RWPE2 (cell line): ENCODE data around the gene UBE2G2.

ENCODE experiments used
- ATAC-seq: fragments of 200-7000 bp; cut with Tn5 transposase; 3 replicates; pipeline ENCODE4 v1.9.1; 2021; ENCODE audit warnings: low read depth
- DNase-seq: peaks from one replicate; pipeline ENCODE4 v3.0.0-alpha.2; 2020; ENCODE audit warnings: low spot score
- H3K27ac ChIP-seq: fragments of 450-650 bp; 2 replicates; pipeline ENCODE4 v1.5.1; 2017; ENCODE audit warnings: mild to moderate bottlenecking; ENCODE audit not compliant: poor library complexity, severe bottlenecking
- H3K27me3 ChIP-seq: fragments of 250-450 bp; sonication (Bioruptor Pico); 2 replicates; pipeline ENCODE4 v1.5.1; 2021; ENCODE audit warnings: mild to moderate bottlenecking, moderate library complexity; ENCODE audit not compliant: insufficient read depth, poor library complexity, severe bottlenecking
- H3K36me3 ChIP-seq: fragments of 250-450 bp; sonication (Bioruptor Pico); 2 replicates; pipeline ENCODE4 v1.5.1; 2020; ENCODE audit warnings: low read depth, mild to moderate bottlenecking, moderate library complexity
- H3K4me1 ChIP-seq: fragments of 250-450 bp; sonication (Bioruptor Pico); 2 replicates; pipeline ENCODE4 v1.5.1; 2021; ENCODE audit warnings: mild to moderate bottlenecking, moderate library complexity; ENCODE audit not compliant: insufficient read depth, poor library complexity, severe bottlenecking
- H3K4me3 ChIP-seq: fragments of 250-450 bp; sonication (Bioruptor Pico); 2 replicates; pipeline ENCODE4 v1.5.1; 2021; ENCODE audit warnings: mild to moderate bottlenecking, moderate library complexity; ENCODE audit not compliant: severe bottlenecking
- H3K9me3 ChIP-seq: fragments of 250-450 bp; sonication (Bioruptor Pico); 2 replicates; pipeline ENCODE4 v1.5.1; 2021; ENCODE audit warnings: mild to moderate bottlenecking, moderate library complexity; ENCODE audit not compliant: severe bottlenecking
- TF ChIP-seq, protein P1 (sequence below): fragments of 450-650 bp; IDR thresholded peaks from one replicate; pipeline ENCODE4 v1.5.1; 2017; ENCODE audit warnings: mild to moderate bottlenecking, moderate library complexity; ENCODE audit not compliant: poor library complexity, severe bottlenecking

UBE2G2 gene

DNA sequence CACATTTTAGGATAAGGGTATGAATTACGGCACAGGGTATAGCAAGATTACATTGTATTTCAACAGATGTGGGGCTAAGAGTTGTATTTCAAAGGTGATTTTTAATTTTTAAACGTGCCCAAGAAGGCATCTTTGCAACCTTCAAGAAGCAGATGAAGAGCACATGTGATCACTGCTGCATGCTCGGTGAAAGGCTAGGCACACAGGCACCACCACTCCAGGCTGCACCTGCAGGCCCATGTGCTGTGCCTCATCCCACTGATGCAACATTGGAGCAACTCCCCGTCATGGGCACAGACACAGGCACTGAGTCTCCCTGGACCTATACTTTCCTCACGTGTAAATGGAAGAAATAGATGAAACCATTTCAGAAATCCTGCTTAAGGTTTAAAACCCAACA is 23.5 kb downstream of the UBE2G2 start:
- Histone ChIP-seq H3K4me1 (no peaks in the 10 kb centered on the region), H3K27me3 (no peaks in the 10 kb centered on the region), H3K9me3 (no peaks in the 10 kb centered on the region), H3K4me3 (no peak overlapping the region), H3K27ac (no peak overlapping the region), H3K36me3 (peaks cover 73% of the 10 kb centered on the region)
- DNase-seq (no peak), ATAC-seq (no peak)
- TF ChIP-seq, protein P1, sequence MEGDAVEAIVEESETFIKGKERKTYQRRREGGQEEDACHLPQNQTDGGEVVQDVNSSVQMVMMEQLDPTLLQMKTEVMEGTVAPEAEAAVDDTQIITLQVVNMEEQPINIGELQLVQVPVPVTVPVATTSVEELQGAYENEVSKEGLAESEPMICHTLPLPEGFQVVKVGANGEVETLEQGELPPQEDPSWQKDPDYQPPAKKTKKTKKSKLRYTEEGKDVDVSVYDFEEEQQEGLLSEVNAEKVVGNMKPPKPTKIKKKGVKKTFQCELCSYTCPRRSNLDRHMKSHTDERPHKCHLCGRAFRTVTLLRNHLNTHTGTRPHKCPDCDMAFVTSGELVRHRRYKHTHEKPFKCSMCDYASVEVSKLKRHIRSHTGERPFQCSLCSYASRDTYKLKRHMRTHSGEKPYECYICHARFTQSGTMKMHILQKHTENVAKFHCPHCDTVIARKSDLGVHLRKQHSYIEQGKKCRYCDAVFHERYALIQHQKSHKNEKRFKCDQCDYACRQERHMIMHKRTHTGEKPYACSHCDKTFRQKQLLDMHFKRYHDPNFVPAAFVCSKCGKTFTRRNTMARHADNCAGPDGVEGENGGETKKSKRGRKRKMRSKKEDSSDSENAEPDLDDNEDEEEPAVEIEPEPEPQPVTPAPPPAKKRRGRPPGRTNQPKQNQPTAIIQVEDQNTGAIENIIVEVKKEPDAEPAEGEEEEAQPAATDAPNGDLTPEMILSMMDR = no peak

DNA sequence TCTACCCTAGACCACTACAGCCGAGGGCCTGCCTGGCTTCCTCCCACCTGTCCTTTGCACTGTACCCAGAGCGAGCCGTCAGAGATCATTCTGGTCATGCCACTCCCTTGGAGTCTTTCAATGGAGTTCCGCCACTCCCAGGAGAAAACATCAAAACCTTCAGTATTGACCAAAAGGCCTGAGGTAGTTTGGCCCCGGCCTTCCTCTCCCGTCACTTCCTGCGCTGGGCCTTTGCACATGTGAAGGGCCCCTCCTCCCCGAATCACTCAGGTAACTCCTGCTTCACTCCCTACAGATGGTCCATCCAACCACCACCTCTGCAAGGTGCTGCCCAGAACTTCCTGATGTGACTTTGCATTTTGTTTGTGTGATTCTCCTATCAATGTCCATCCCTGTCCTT is 26.6 kb downstream of the UBE2G2 start:
- TF ChIP-seq, protein P1 = no peak
- Histone ChIP-seq H3K27ac (no peak overlapping the region), H3K9me3 (no peaks in the 10 kb centered on the region), H3K4me1 (no peaks in the 10 kb centered on the region), H3K36me3 (peaks cover 86% of the 10 kb centered on the region), H3K27me3 (no peaks in the 10 kb centered on the region), H3K4me3 (no peak overlapping the region)
- no peak for ATAC-seq
- no peak for DNase-seq

DNA sequence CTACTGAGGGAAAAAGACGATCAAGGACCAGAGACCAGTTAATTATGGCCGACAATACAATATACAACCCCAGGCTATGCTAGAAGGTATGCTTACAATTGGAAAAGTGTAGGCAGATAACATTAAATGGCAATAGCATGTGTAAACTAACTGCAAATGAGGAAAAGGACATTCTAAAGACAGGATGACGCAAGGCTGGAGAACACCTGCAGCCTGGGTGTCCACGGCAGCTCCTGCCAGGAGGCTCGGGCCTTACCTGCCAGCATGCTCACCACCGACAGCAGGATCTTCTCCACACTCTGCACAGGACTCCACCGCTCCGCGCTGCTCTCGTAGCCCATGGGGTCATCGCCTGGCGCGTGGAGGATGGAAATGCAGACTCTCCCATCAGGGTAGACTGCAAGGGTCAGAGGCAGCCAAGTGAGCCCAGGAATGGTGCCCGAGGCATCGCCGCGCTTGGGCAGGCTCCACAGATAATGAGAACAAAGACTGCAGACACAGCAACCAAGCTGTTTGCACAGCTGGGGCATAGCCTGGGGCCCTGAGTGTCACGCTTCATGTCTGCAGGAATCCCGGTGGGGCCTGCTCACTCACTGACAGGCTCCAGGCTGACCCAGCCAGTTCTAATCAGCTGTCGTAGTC is 28.2 kb downstream of the UBE2G2 start:
- DNase-seq (no peak), ATAC-seq (no peak)
- no peak overlapping the region for H3K4me3 ChIP-seq
- H3K27me3 ChIP-seq = no peaks in the 10 kb centered on the region
- no peaks in the 10 kb centered on the region for H3K9me3 ChIP-seq
- H3K36me3 ChIP-seq = peaks cover 88% of the 10 kb centered on the region
- no peak overlapping the region for H3K27ac ChIP-seq
- TF ChIP-seq, protein P1 = no peak
- no peaks in the 10 kb centered on the region for H3K4me1 ChIP-seq

DNA sequence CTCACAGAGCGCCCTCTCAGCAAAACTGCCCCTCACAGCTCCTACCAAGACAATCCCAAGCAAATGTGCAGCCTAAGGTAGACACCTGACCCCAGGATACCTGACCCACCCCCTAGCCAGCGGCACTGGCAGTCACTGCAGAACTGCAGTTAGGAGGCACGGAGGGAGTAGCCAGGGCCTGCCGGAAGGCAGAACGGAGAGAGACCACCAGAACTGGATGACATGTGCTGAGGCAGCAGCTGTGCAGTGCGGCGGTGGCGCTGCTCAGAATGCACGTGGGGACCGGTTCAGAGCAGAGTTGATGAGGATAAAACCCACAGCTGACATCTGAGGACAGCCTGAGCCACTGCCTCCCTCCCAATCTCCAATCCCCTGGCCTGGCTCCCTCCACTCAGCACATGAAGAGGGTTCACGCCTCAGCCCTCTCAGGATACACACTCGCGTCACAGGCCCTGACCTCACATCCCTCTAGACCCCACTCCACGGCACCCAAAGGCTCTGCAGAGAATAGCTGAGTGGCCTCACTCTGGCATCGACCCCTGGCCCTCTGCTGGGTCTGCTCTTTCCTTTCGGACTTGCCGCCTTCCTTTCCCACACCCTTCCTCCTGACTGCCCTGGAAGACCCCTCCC is 29.6 kb downstream of the UBE2G2 start:
- no peak overlapping the region for H3K4me3 ChIP-seq
- no peaks in the 10 kb centered on the region for H3K9me3 ChIP-seq
- TF ChIP-seq, protein P1 = no peak
- no peak for DNase-seq
- H3K36me3 ChIP-seq = peaks cover 74% of the 10 kb centered on the region
- no peak for ATAC-seq
- no peak overlapping the region for H3K27ac ChIP-seq
- H3K4me1 ChIP-seq = no peaks in the 10 kb centered on the region
- H3K27me3 ChIP-seq = no peaks in the 10 kb centered on the region
